Lung (tissue), 12 donors: ENCODE results near the gene PGAP1. TPM values are rescaled to one million over a fixed set of nuclear protein-coding genes. Genes with fewer than 3 reads are reported as not detected.

Experiments
- ATAC-seq: fragments of 200-7000 bp; cut with Tn5 transposase; one replicate; pipeline ENCODE4 v1.9.1; 2020; ENCODE audit warnings: moderate number of reproducible peaks; ENCODE audit not compliant: insufficient read depth, low FRiP score
- DNase-seq, 3 donors: peaks; one replicate each; pipeline ENCODE4 v3.0.0-alpha.2; 2013 to 2017
- H3K27ac ChIP-seq, 2 donors: one replicate each; pipeline ENCODE4 v1.5.1; 2013; ENCODE audit warnings: mild to moderate bottlenecking in 2 of 2, moderate library complexity in 2 of 2, control low read depth in 1 of 2, inconsistent platforms in 1 of 2, low read depth in 1 of 2, low read length in 1 of 2
- H3K27me3 ChIP-seq, 3 donors: one replicate each; pipeline ENCODE4 v1.5.1; 2013; ENCODE audit warnings: low read length in 2 of 3; ENCODE audit not compliant: control insufficient read depth in 3 of 3, insufficient read depth in 3 of 3
- H3K36me3 ChIP-seq, 4 donors: one replicate each; pipeline ENCODE4 v1.5.1; 2013; ENCODE audit warnings: low read length in 4 of 4, mild to moderate bottlenecking in 1 of 4, moderate library complexity in 1 of 4; ENCODE audit not compliant: control insufficient read depth in 4 of 4, insufficient read depth in 4 of 4
- H3K4me1 ChIP-seq, 5 donors: one replicate each; pipeline ENCODE4 v1.5.1; 2013; ENCODE audit warnings: low read length in 5 of 5, mild to moderate bottlenecking in 2 of 5, moderate library complexity in 1 of 5; ENCODE audit not compliant: control insufficient read depth in 5 of 5, insufficient read depth in 5 of 5
- H3K4me3 ChIP-seq: one replicate; pipeline ENCODE4 v1.5.1; 2013; ENCODE audit warnings: mild to moderate bottlenecking, control low read depth, moderate library complexity
- H3K9ac ChIP-seq, 2 donors: one replicate each; pipeline ENCODE4 v1.5.1; 2013; ENCODE audit warnings: low read length in 2 of 2, control low read depth in 1 of 2; ENCODE audit not compliant: insufficient read depth in 1 of 2
- H3K9me3 ChIP-seq, 4 donors: one replicate each; pipeline ENCODE4 v1.5.1; 2013; ENCODE audit warnings: low read length in 3 of 4, mild to moderate bottlenecking in 1 of 4, moderate library complexity in 1 of 4; ENCODE audit not compliant: control insufficient read depth in 4 of 4, insufficient read depth in 3 of 4
- WGBS, 2 donors: extraction: QIAGEN DNeasy Blood & Tissue Kit; methylation state at CpG; one replicate each; pipeline ENCODE4 v1.1.7; 2013; 5-methylcytosine and 5-hydroxymethylcytosine counted together
- polyA plus RNA-seq, 2 donors: library from polyadenylated mRNA; stranded (reverse); fragments of 200-250 nt; gene quantifications; one replicate each; pipeline ENCODE4 v1.2.1, GENCODE V29; 2013
- total RNA-seq, 2 donors: library from RNA; depleted of rRNA in 1 of 2; stranded (reverse); fragments of >200 nt in 1 of 2; gene quantifications; one replicate each; pipeline ENCODE4 v1.2.1, GENCODE V29; 2014 to 2021
- TF ChIP-seq, protein P1 (sequence below): IDR thresholded peaks from 2 replicates; pipeline ENCODE4 v1.5.1; 2012; ENCODE audit warnings: mild to moderate bottlenecking; ENCODE audit errors: control extremely low read depth, extremely low read depth
- donor health status: control.
- donor health status: control.
- donor health status: Bipolar disorder and iron deficiency.
- donor health status: healthy.
- donor health status: DM: yes; HTN: yes; CAD: no.

PGAP1 gene
- total and polyA plus RNA-seq, 4 donors: 1.4 to 34.1 (median 7.0) TPM

GRCh38 chr2:196927376-196928225, 1.1 kb upstream of the PGAP1 start:
- peak overlapping the region in 1 of 2 donors; percentile 77 for H3K9ac ChIP-seq
- DNase-seq (peak; percentile 40 to 78 (median 75)), ATAC-seq (no peak)
- peaks cover 0 to 20% (median 0%) of the 10 kb centered on the region in 5 donors for H3K4me1 ChIP-seq
- H3K27ac ChIP-seq: peak overlapping the region; percentile 85 to 89
- no peaks in the 10 kb centered on the region for H3K9me3 ChIP-seq
- TF ChIP-seq, protein P1, sequence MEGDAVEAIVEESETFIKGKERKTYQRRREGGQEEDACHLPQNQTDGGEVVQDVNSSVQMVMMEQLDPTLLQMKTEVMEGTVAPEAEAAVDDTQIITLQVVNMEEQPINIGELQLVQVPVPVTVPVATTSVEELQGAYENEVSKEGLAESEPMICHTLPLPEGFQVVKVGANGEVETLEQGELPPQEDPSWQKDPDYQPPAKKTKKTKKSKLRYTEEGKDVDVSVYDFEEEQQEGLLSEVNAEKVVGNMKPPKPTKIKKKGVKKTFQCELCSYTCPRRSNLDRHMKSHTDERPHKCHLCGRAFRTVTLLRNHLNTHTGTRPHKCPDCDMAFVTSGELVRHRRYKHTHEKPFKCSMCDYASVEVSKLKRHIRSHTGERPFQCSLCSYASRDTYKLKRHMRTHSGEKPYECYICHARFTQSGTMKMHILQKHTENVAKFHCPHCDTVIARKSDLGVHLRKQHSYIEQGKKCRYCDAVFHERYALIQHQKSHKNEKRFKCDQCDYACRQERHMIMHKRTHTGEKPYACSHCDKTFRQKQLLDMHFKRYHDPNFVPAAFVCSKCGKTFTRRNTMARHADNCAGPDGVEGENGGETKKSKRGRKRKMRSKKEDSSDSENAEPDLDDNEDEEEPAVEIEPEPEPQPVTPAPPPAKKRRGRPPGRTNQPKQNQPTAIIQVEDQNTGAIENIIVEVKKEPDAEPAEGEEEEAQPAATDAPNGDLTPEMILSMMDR: no peak
- H3K27me3 ChIP-seq: no peaks in the 10 kb centered on the region
- no peaks in the 10 kb centered on the region for H3K36me3 ChIP-seq
- 7 to 14% methylated on average over 22 of the region's 22 CpGs for WGBS, 2 donors
- no peak overlapping the region for H3K4me3 ChIP-seq

GRCh38 chr2:196925768-196926561, 542 bp downstream of the PGAP1 start:
- Histone ChIP-seq H3K36me3 (no peaks in the 10 kb centered on the region), H3K4me1 (peaks cover 0 to 20% (median 0%) of the 10 kb centered on the region in 5 donors), H3K9ac (peak overlapping the region; percentile 88 to 93), H3K4me3 (peak overlapping the region; percentile 71), H3K27ac (peak overlapping the region; percentile 85 to 89), H3K9me3 (no peaks in the 10 kb centered on the region), H3K27me3 (no peaks in the 10 kb centered on the region)
- ATAC-seq: peak; percentile 3
- TF ChIP-seq, protein P1: no peak
- peak; percentile 57 to 74 (median 72) for DNase-seq
- WGBS, 2 donors: 0% methylated on average over 37 of the region's 37 CpGs

DNA sequence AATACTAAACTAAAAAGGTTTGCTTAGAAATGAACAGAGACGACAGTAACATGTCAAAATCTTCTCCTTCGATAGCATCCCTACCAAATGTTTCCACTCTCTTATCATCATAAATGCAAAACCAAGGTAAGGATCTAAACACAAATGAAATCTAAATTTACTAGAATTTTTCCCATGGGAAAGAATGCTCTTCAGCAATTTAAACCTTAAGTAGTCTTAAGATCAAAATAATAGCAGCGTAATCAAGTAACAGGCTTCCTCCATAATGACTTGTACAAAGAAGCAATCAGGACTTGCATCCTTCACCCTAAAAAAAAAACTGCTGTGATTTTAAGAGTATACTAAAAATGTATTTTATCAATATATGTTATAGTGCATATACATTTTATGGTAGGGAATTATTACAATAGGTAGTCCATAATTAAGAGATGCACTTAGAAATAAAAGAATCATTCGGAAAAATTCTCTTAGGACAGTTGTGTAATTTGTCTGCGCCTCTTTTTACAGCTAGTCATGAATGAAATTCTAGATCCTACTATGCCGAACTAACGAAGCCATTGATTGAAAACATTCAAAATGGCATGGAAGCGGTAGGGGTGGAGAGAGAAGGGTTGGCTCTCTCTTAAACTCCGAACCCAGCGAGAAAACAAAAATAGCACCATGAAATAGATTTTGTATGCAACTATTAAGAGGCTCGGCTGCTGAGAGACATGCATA, 1.3 kb downstream of the PGAP1 start:
- TF ChIP-seq, protein P1: no peak
- DNase-seq (peak in 1 of 3 donors; percentile 35), ATAC-seq (no peak)
- peaks cover 0 to 20% (median 0%) of the 10 kb centered on the region in 5 donors for H3K4me1 ChIP-seq
- peak overlapping the region; percentile 71 for H3K4me3 ChIP-seq
- no peaks in the 10 kb centered on the region for H3K36me3 ChIP-seq
- no peaks in the 10 kb centered on the region for H3K9me3 ChIP-seq
- no peaks in the 10 kb centered on the region for H3K27me3 ChIP-seq
- WGBS, 2 donors: 26 to 32% methylated on average over 11 of the region's 11 CpGs
- peak overlapping the region in 1 of 2 donors; percentile 18 for H3K27ac ChIP-seq
- peak overlapping the region; percentile 88 to 93 for H3K9ac ChIP-seq
